MM.1S (cell line): ENCODE results near the gene LDLRAD1.

Experiments
- DNase-seq: peaks from one replicate; pipeline ENCODE4 v3.0.0-alpha.2; 2015
- H2AFZ ChIP-seq: fragments of 300-600 bp; sonication (generic); 2 replicates; pipeline ENCODE4 v1.6.0; 2016; ENCODE audit warnings: antibody characterized with exemption, low read length
- H3F3A ChIP-seq: fragments of 300-600 bp; sonication (generic); 2 replicates; pipeline ENCODE4 v1.6.1; 2016; ENCODE audit warnings: mild to moderate bottlenecking, antibody characterized with exemption, low read length, moderate library complexity, mixed read lengths; ENCODE audit not compliant: insufficient read depth
- H3K27ac ChIP-seq: fragments of 300-600 bp; sonication (generic); 2 replicates; pipeline ENCODE4 v1.5.1; 2016; ENCODE audit warnings: mild to moderate bottlenecking, low read length
- H3K27me3 ChIP-seq: fragments of 300-600 bp; sonication (generic); replicated peaks from 2 replicates; pipeline ENCODE4 v1.6.0; 2016; ENCODE audit warnings: low read length; ENCODE audit not compliant: insufficient read depth
- H3K36me3 ChIP-seq: fragments of 300-600 bp; sonication (generic); replicated peaks from 2 replicates; pipeline ENCODE4 v1.6.1; 2016; ENCODE audit warnings: mild to moderate bottlenecking, low read length, mixed read lengths; ENCODE audit not compliant: insufficient read depth
- H3K4me1 ChIP-seq: fragments of 300-600 bp; sonication (generic); 2 replicates; pipeline ENCODE4 v1.6.1; 2016; ENCODE audit warnings: low read length, mixed read lengths
- H3K4me2 ChIP-seq: fragments of 300-600 bp; sonication (generic); 2 replicates; pipeline ENCODE4 v1.6.0; 2016; ENCODE audit warnings: low read depth, low read length
- H3K4me3 ChIP-seq: fragments of 300-600 bp; sonication (generic); 2 replicates; pipeline ENCODE4 v1.5.1; 2016; ENCODE audit warnings: low read length, mixed read lengths
- H3K79me2 ChIP-seq: fragments of 300-600 bp; sonication (generic); 2 replicates; pipeline ENCODE4 v1.6.1; 2016; ENCODE audit warnings: mixed run types, low read length, mixed read lengths
- H3K9ac ChIP-seq: fragments of 300-600 bp; sonication (generic); 2 replicates; pipeline ENCODE4 v1.6.1; 2016; ENCODE audit warnings: low read length, mixed read lengths
- H3K9me2 ChIP-seq: fragments of 300-600 bp; sonication (generic); replicated peaks from 2 replicates; pipeline ENCODE4 v1.6.1; 2016; ENCODE audit warnings: mild to moderate bottlenecking, low read length, mixed read lengths; ENCODE audit not compliant: insufficient read depth
- H3K9me3 ChIP-seq: fragments of 300-600 bp; sonication (generic); replicated peaks from 2 replicates; pipeline ENCODE4 v1.6.1; 2016; ENCODE audit warnings: mild to moderate bottlenecking, low read length, mixed read lengths; ENCODE audit not compliant: insufficient read depth
- H4K20me1 ChIP-seq: fragments of 300-600 bp; sonication (generic); 2 replicates; pipeline ENCODE4 v1.6.1; 2016; ENCODE audit warnings: mild to moderate bottlenecking, low read length, moderate library complexity, mixed read lengths; ENCODE audit not compliant: insufficient read depth
- EZH2 ChIP-seq: fragments of 300-600 bp; sonication (generic); optimal IDR thresholded peaks from 2 replicates; pipeline ENCODE3; 2017; ENCODE audit warnings: low read depth, mild to moderate bottlenecking, antibody characterized with exemption, low read length, mixed read lengths
- EZH2phosphoT487 ChIP-seq: fragments of 300-600 bp; sonication (generic); IDR thresholded peaks from 2 replicates; pipeline ENCODE4 v1.6.1; 2018; ENCODE audit warnings: antibody characterized with exemption, low read length
- TF ChIP-seq, protein P1 (sequence below): fragments of 300-600 bp; sonication (generic); IDR thresholded peaks from 2 replicates; pipeline ENCODE4 v1.5.1; 2016; ENCODE audit warnings: antibody characterized with exemption, low read length, mixed read lengths

Gene LDLRAD1

DNA sequence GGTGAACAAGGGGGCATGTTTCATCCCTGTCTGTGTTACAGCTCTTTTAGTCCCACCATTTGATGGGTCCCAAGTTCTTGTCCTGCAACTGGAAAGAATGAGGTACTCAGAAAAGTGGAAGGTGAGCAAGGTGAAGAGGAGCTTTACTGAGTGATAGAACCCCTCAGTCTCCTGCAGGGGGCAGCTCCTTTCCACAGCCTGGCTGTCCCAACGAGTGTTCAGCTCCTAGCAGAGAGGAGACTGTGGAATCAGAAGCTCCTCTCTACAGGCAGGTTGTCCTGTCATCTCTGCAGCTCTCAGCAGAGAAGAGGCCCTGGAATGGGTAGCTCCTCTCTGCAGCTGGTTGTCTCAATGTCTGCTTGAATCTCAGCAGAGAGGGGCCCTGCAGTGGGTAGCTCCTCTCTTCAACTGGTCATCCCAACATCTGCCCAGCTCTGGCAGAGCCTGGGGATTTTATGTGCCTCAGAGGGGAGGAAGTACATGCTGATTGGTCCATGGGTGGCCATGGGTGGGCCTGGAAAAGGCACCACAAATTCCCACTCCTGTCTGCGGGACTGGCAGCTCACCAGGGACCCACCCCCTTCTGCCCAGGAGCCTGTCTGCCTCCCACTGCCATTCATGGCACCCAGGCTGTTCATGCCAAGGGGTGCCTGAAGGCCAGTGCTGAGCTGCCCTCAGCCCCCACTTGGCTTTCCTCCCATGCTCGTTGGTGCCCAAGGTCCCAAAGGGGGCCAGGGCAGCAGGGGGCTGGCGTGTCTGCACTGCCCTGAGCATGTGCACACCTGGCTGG, 25.7 kb downstream of the LDLRAD1 start:
- H3K79me2 ChIP-seq = no peaks in the 10 kb centered on the region
- no peaks in the 10 kb centered on the region for H3K9me2 ChIP-seq
- no peaks in the 10 kb centered on the region for H4K20me1 ChIP-seq
- H3K9ac ChIP-seq = no peak overlapping the region
- no peak overlapping the region for H3K4me2 ChIP-seq
- H3K4me3 ChIP-seq = no peak overlapping the region
- no peaks in the 10 kb centered on the region for H3K36me3 ChIP-seq
- peaks cover 6% of the 10 kb centered on the region; the same call in 1 of the 2 replicates for H3K4me1 ChIP-seq
- H3K27ac ChIP-seq = no peak overlapping the region
- H2AFZ ChIP-seq = no peak overlapping the region
- H3K9me3 ChIP-seq = no peaks in the 10 kb centered on the region
- no peak for TF ChIP-seq EZH2
- H3F3A ChIP-seq = no peaks in the 10 kb centered on the region
- DNase-seq = no peak
- H3K27me3 ChIP-seq = no peaks in the 10 kb centered on the region

DNA sequence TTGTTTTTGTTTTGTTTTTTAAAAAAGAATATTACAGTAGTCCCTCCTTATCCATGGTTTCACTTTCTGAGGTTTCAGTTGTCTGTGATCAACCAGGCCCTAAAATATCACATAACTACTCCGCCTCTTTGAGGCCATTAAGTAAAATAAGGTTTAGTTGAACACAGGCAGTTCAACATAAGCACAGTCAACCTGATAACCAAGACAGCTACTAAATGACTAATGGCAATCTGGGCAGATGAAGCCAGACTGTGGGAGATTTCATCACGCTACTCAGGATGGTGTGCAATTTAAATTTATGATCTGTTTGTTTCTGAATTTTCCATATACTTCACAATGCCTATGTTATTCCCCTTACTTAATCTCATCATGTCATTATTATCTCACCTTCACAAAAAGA, 30.1 kb downstream of the LDLRAD1 start:
- Histone ChIP-seq H3K9me3 (no peaks in the 10 kb centered on the region), H4K20me1 (no peaks in the 10 kb centered on the region), H3K4me2 (peak overlapping the region; percentile 16), H3K9me2 (no peaks in the 10 kb centered on the region), H3K27ac (no peak overlapping the region), H3K9ac (no peak overlapping the region), H3K4me3 (no peak overlapping the region), H2AFZ (no peak overlapping the region), H3K27me3 (no peaks in the 10 kb centered on the region), H3K4me1 (peaks cover 6% of the 10 kb centered on the region; the same call in 1 of the 2 replicates), H3K79me2 (no peaks in the 10 kb centered on the region), H3K36me3 (no peaks in the 10 kb centered on the region), H3F3A (no peaks in the 10 kb centered on the region)
- peak; percentile 39 for DNase-seq
- TF ChIP-seq EZH2 (no peak), EZH2phosphoT487 (no peak)
- TF ChIP-seq, protein P1, sequence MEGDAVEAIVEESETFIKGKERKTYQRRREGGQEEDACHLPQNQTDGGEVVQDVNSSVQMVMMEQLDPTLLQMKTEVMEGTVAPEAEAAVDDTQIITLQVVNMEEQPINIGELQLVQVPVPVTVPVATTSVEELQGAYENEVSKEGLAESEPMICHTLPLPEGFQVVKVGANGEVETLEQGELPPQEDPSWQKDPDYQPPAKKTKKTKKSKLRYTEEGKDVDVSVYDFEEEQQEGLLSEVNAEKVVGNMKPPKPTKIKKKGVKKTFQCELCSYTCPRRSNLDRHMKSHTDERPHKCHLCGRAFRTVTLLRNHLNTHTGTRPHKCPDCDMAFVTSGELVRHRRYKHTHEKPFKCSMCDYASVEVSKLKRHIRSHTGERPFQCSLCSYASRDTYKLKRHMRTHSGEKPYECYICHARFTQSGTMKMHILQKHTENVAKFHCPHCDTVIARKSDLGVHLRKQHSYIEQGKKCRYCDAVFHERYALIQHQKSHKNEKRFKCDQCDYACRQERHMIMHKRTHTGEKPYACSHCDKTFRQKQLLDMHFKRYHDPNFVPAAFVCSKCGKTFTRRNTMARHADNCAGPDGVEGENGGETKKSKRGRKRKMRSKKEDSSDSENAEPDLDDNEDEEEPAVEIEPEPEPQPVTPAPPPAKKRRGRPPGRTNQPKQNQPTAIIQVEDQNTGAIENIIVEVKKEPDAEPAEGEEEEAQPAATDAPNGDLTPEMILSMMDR = no peak

DNA sequence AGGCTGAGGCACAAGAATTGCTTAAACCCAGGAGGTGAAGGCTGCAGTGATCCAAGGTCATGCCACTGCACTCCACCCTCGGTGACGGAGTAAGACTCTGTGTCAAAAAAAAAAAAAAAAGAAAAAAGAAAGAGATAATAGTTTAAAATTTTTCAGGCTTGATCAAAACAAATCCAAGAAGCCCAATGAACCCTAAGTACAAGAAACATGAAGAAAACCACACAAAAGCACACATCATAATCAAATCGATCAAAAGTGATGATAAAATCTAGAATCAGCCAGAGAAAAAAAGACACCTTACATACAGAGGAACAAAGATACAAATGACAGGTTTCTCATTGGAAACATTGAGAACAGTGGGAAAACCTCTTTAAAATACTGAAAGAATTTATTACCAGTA, 31.5 kb downstream of the LDLRAD1 start:
- no peaks in the 10 kb centered on the region for H4K20me1 ChIP-seq
- no peaks in the 10 kb centered on the region for H3K36me3 ChIP-seq
- H3K4me1 ChIP-seq = peaks cover 6% of the 10 kb centered on the region; the same call in 1 of the 2 replicates
- no peaks in the 10 kb centered on the region for H3K9me2 ChIP-seq
- no peak overlapping the region for H3K4me2 ChIP-seq
- no peaks in the 10 kb centered on the region for H3K27me3 ChIP-seq
- H2AFZ ChIP-seq = no peak overlapping the region
- DNase-seq = no peak
- H3K9ac ChIP-seq = no peak overlapping the region
- no peaks in the 10 kb centered on the region for H3K9me3 ChIP-seq
- no peaks in the 10 kb centered on the region for H3F3A ChIP-seq
- no peak for TF ChIP-seq EZH2
- TF ChIP-seq, protein P1 = no peak
- TF ChIP-seq EZH2phosphoT487 = no peak
- H3K27ac ChIP-seq = no peak overlapping the region
- H3K79me2 ChIP-seq = no peaks in the 10 kb centered on the region
- H3K4me3 ChIP-seq = no peak overlapping the region

DNA sequence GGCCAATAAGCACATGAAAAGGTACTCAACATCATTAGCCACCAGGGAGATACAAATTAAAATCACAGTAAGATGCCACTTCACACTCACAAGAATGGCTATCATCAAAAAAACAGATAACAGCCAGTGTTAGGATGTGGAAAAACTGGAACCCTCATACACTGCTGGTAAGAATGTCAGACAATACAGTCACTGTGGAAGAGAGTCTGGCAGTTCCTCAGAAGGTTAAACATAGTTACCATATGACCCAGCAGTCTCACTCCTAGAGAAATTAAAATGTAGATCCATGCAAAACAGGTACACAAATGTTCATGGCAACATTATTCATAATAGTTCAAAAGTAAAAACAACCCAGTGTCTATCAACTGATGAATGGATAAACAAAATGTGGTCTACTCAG, 33.3 kb downstream of the LDLRAD1 start:
- Histone ChIP-seq H3K4me3 (no peak overlapping the region), H3K27me3 (no peaks in the 10 kb centered on the region), H3K27ac (no peak overlapping the region), H3K36me3 (no peaks in the 10 kb centered on the region), H2AFZ (no peak overlapping the region), H3K9ac (no peak overlapping the region), H3K9me3 (no peaks in the 10 kb centered on the region), H3K9me2 (no peaks in the 10 kb centered on the region), H3K4me1 (peaks cover 6% of the 10 kb centered on the region; the same call in 1 of the 2 replicates), H3F3A (no peaks in the 10 kb centered on the region), H3K79me2 (no peaks in the 10 kb centered on the region), H4K20me1 (no peaks in the 10 kb centered on the region), H3K4me2 (no peak overlapping the region)
- no peak for DNase-seq
- no peak for TF ChIP-seq EZH2
- TF ChIP-seq, protein P1 = no peak
- no peak for TF ChIP-seq EZH2phosphoT487
